SK-N-SH (cell line): ENCODE results near the gene BCL11B. TPM values are rescaled to one million over a fixed set of nuclear protein-coding genes. Genes with fewer than 3 reads are reported as not detected.

Experiments used
- CTCF ChIA-PET: fragments of 300-600, 350-600 bp; formaldehyde crosslinking; extraction: SDS; loops from one replicate; lab custom pipeline; 2021; lab: Yijun Ruan, JAX
- POLR2A ChIA-PET: fragments of 350-600 bp; sonication (Branson Sonifier 250); formaldehyde crosslinking; extraction: SDS; loops from one replicate; lab custom pipeline; 2020; ENCODE audit warnings: antibody characterized with exemption, inconsistent platforms; lab: Yijun Ruan, JAX
- DNase-seq: peaks from one replicate; pipeline ENCODE4 v3.0.0; 2012
- H2AFZ ChIP-seq: fragments of 200-600 bp; sonication (generic); 2 replicates; pipeline ENCODE4 v1.8.1; 2016; ENCODE audit warnings: antibody characterized with exemption, mild to moderate bottlenecking, low read depth
- H3F3A ChIP-seq: fragments of 200-600 bp; sonication (generic); replicated peaks from 2 replicates; pipeline ENCODE3; 2016; ENCODE audit warnings: antibody characterized with exemption, mild to moderate bottlenecking; ENCODE audit not compliant: insufficient read depth
- H3K27ac ChIP-seq, 2 experiments: fragments of 200-500 bp in 1 of 2; fragments of 200-600 bp in 1 of 2; sonication (Bioruptor generic) in 1 of 2; sonication (generic), shearing (Covaris generic) in 1 of 2; 2 replicates each; pipeline versions ENCODE4 v1.5.1 to v1.6.1; 2014 to 2016; ENCODE audit warnings: low read depth in 2 of 2, inconsistent platforms in 1 of 2, low read length in 1 of 2, mild to moderate bottlenecking in 1 of 2, mixed read lengths in 1 of 2
- H3K27me3 ChIP-seq: fragments of 200-600 bp; sonication (generic), shearing (Covaris generic); 2 replicates; pipeline ENCODE4 v1.6.1; 2016; ENCODE audit warnings: mixed run types; ENCODE audit not compliant: insufficient read depth
- H3K36me3 ChIP-seq, 2 experiments: fragments of 200-500 bp in 1 of 2; fragments of 200-600 bp in 1 of 2; sonication (Bioruptor generic) in 1 of 2; sonication (generic) in 1 of 2; replicated peaks in 1 of 2; 2 replicates each; pipeline versions ENCODE3 to v1.5.1; 2014 to 2016; ENCODE audit warnings: low read length in 1 of 2, mild to moderate bottlenecking in 1 of 2; ENCODE audit not compliant: insufficient read depth in 2 of 2, control insufficient read depth in 1 of 2
- H3K4me1 ChIP-seq, 2 experiments: fragments of 200-500 bp in 1 of 2; fragments of 200-600 bp in 1 of 2; sonication (Bioruptor generic) in 1 of 2; sonication (generic), shearing (Covaris generic) in 1 of 2; 2 replicates each; pipeline versions ENCODE4 v1.5.1 to v1.6.1; 2014 to 2016; ENCODE audit warnings: low read depth in 1 of 2, low read length in 1 of 2, mixed run types in 1 of 2; ENCODE audit not compliant: insufficient read depth in 2 of 2, control insufficient read depth in 1 of 2
- H3K4me2 ChIP-seq: fragments of 200-600 bp; sonication (generic), shearing (Covaris generic); 2 replicates; pipeline ENCODE4 v1.6.1; 2017; ENCODE audit warnings: mixed run types
- H3K4me3 ChIP-seq, 2 experiments: fragments of 200-500 bp in 1 of 2; fragments of 200-600 bp in 1 of 2; sonication (Bioruptor generic) in 1 of 2; sonication (generic), shearing (Covaris generic) in 1 of 2; 2 replicates each; pipeline versions ENCODE4 v1.5.1 to v1.8.1; 2014 to 2016; ENCODE audit warnings: low read depth in 2 of 2, inconsistent platforms in 1 of 2, low read length in 1 of 2, mild to moderate bottlenecking in 1 of 2, mixed read lengths in 1 of 2, moderate library complexity in 1 of 2
- H3K79me2 ChIP-seq: fragments of 200-600 bp; sonication (generic); 2 replicates; pipeline ENCODE4 v1.8.1; 2017; ENCODE audit warnings: mild to moderate bottlenecking; ENCODE audit not compliant: insufficient read depth
- H3K9ac ChIP-seq: fragments of 200-600 bp; sonication (generic); 2 replicates; pipeline ENCODE4 v1.6.1; 2017; ENCODE audit warnings: mixed run types
- H3K9me2 ChIP-seq: fragments of 200-600 bp; sonication (generic); 2 replicates; pipeline ENCODE4 v1.6.1; 2017; ENCODE audit warnings: mixed run types
- H3K9me3 ChIP-seq: fragments of 200-600 bp; sonication (generic); 2 replicates; pipeline ENCODE4 v1.6.1; 2017; ENCODE audit warnings: mixed run types, mild to moderate bottlenecking, moderate library complexity
- H4K20me1 ChIP-seq: fragments of 200-600 bp; sonication (generic); 2 replicates; pipeline ENCODE4 v1.6.1; 2017; ENCODE audit warnings: mild to moderate bottlenecking, mixed run types; ENCODE audit not compliant: insufficient read depth
- CHD2 ChIP-seq: fragments of 150-350 bp; IDR thresholded peaks from 2 replicates; pipeline ENCODE4 v1.6.1; 2018; ENCODE audit warnings: low read length; ENCODE audit not compliant: partially characterized antibody
- CTCF ChIP-seq: fragments of 200-600 bp; sonication (generic); IDR thresholded peaks from 2 replicates; pipeline ENCODE4 v1.6.1; 2017; ENCODE audit warnings: antibody characterized with exemption, mild to moderate bottlenecking, moderate library complexity
- ELF1 ChIP-seq: IDR thresholded peaks from 2 replicates; pipeline ENCODE4 v1.4.0; 2012
- FOSL2 ChIP-seq: IDR thresholded peaks from 2 replicates; pipeline ENCODE4 v1.4.0; 2012; ENCODE audit warnings: low read depth, mild to moderate bottlenecking, moderate library complexity, borderline replicate concordance
- GATA2 ChIP-seq: sonication (generic); formaldehyde crosslinking; IDR thresholded peaks from 2 replicates; pipeline ENCODE4 v1.5.0; 2020; ENCODE audit warnings: mild to moderate bottlenecking, missing genetic modification reagents
- IRF3 ChIP-seq: fragments of 150-350 bp; IDR thresholded peaks from 2 replicates; pipeline ENCODE4 v1.6.1; 2016; ENCODE audit warnings: mild to moderate bottlenecking, low read depth, low read length
- JUND ChIP-seq: IDR thresholded peaks from 2 replicates; pipeline ENCODE4 v1.4.0; 2012
- MAX ChIP-seq: IDR thresholded peaks from 2 replicates; pipeline ENCODE4 v1.4.0; 2012; ENCODE audit warnings: low read depth
- MEF2A ChIP-seq: IDR thresholded peaks from 2 replicates; pipeline ENCODE4 v1.4.0; 2012; ENCODE audit warnings: low read depth, borderline replicate concordance
- MXI1 ChIP-seq: IDR thresholded peaks from 2 replicates; pipeline ENCODE4 v1.6.1; 2012; ENCODE audit warnings: mild to moderate bottlenecking, low read depth, low read length, improper control_type of control experiment
- NFIC ChIP-seq: IDR thresholded peaks from 2 replicates; pipeline ENCODE4 v1.4.0; 2012; ENCODE audit warnings: borderline replicate concordance
- RAD21 ChIP-seq: IDR thresholded peaks from 2 replicates; pipeline ENCODE4 v1.6.1; 2012; ENCODE audit warnings: mild to moderate bottlenecking, low read length
- RCOR1 ChIP-seq: fragments of 150-350 bp; IDR thresholded peaks from 2 replicates; pipeline ENCODE4 v1.6.1; 2017; ENCODE audit warnings: antibody characterized with exemption, low read length
- RXRA ChIP-seq: IDR thresholded peaks from 2 replicates; pipeline ENCODE4 v1.4.0; 2012; ENCODE audit warnings: low read depth, mild to moderate bottlenecking, borderline replicate concordance
- SIN3A ChIP-seq: IDR thresholded peaks from 2 replicates; pipeline ENCODE4 v1.6.1; 2012; ENCODE audit warnings: low read depth, mild to moderate bottlenecking, low read length, moderate library complexity, borderline replicate concordance
- SMC3 ChIP-seq: IDR thresholded peaks from 2 replicates; pipeline ENCODE4 v1.6.1; 2012; ENCODE audit warnings: low read depth, low read length, improper control_type of control experiment
- TCF12 ChIP-seq: IDR thresholded peaks from 2 replicates; pipeline ENCODE4 v1.4.0; 2012
- USF2 ChIP-seq: fragments of 150-350 bp; IDR thresholded peaks from 2 replicates; pipeline ENCODE4 v1.6.1; 2017; ENCODE audit warnings: antibody characterized with exemption, low read length, low read depth, borderline replicate concordance
- YY1 ChIP-seq: IDR thresholded peaks from 2 replicates; pipeline ENCODE4 v1.4.0; 2012; ENCODE audit warnings: low read depth, mild to moderate bottlenecking
- WGBS: methylation state at CpG from one replicate; pipeline ENCODE4 v1.1.6; 2017; ENCODE audit warnings: low lambda C conversion rate; 5-methylcytosine and 5-hydroxymethylcytosine counted together
- polyA plus RNA-seq, 3 experiments: library from polyadenylated mRNA; depleted of rRNA; stranded (reverse); fragments of >200 nt; gene quantifications; 2 replicates each; pipeline ENCODE4 v1.2.3, GENCODE V29; 2012

BCL11B gene
- polyA plus RNA-seq, 1 of the 3 experiments (the other 2 are of a cell fraction): not detected

GRCh38 chr14:99286761-99287160 is 14.8 kb upstream of the BCL11B start:
- POLR2A ChIA-PET: no interaction called here
- no peak for DNase-seq

GRCh38 chr14:99284254-99285004 is 12.4 kb upstream of the BCL11B start:
- Histone ChIP-seq H3K9me3 (no peaks in the 10 kb centered on the region), H3K36me3 (no peaks in the 10 kb centered on the region), H4K20me1 (no peaks in the 10 kb centered on the region), H3K4me2 (no peak overlapping the region), H3K4me3 (no peak overlapping the region), H2AFZ (no peak overlapping the region), H3K9me2 (no peaks in the 10 kb centered on the region), H3F3A (no peaks in the 10 kb centered on the region), H3K9ac (no peak overlapping the region), H3K4me1 (no peaks in the 10 kb centered on the region), H3K27ac (no peak overlapping the region), H3K27me3 (peaks cover 78% of the 10 kb centered on the region), H3K79me2 (no peaks in the 10 kb centered on the region)
- WGBS: 8% methylated on average over 17 of the region's 18 CpGs
- ChIA-PET POLR2A (no interaction called here), CTCF (interaction anchor here (1.1 kb wide), 1 partner anchor 18 kb away, joined by 5 read pairs; no protein-coding TSS in a partner anchor)
- no peak for DNase-seq
- TF ChIP-seq YY1 (no peak), ELF1 (no peak), RXRA (no peak), USF2 (no peak), SMC3 (no peak), MAX (no peak), NFIC (no peak), CHD2 (no peak), MEF2A (no peak), MXI1 (no peak), RCOR1 (no peak), JUND (no peak), IRF3 (no peak)

More at GRCh38 chr14:99286761-99287160, 14.8 kb upstream of the BCL11B start:
- no peaks in the 10 kb centered on the region for H4K20me1 ChIP-seq
- CTCF ChIA-PET: interaction anchor here (1.9 kb wide), 1 partner anchor 20 kb away, joined by 5 read pairs; no protein-coding TSS in a partner anchor
- TF ChIP-seq MEF2A (no peak), SIN3A (no peak), MXI1 (no peak), FOSL2 (no peak), RXRA (no peak), GATA2 (CRISPR knock-in tag) (no peak), CTCF (no peak), TCF12 (no peak), JUND (no peak), RAD21 (no peak)
- no peaks in the 10 kb centered on the region for H3K9me2 ChIP-seq
- H3K9me3 ChIP-seq: no peaks in the 10 kb centered on the region
- H3K4me1 ChIP-seq: no peaks in the 10 kb centered on the region
- no peak overlapping the region for H3K27ac ChIP-seq
- H3K4me3 ChIP-seq: no peak overlapping the region
- H3K79me2 ChIP-seq: no peaks in the 10 kb centered on the region
- no peak overlapping the region for H3K9ac ChIP-seq
- H3K27me3 ChIP-seq: peaks cover 56% of the 10 kb centered on the region
- no peak overlapping the region for H2AFZ ChIP-seq
- 5% methylated on average over 2 of the region's 2 CpGs for WGBS
- H3K4me2 ChIP-seq: no peak overlapping the region
- no peaks in the 10 kb centered on the region for H3F3A ChIP-seq
- no peaks in the 10 kb centered on the region for H3K36me3 ChIP-seq
